ENCODE results near the gene SH2D1A.

SH2D1A gene

DNA sequence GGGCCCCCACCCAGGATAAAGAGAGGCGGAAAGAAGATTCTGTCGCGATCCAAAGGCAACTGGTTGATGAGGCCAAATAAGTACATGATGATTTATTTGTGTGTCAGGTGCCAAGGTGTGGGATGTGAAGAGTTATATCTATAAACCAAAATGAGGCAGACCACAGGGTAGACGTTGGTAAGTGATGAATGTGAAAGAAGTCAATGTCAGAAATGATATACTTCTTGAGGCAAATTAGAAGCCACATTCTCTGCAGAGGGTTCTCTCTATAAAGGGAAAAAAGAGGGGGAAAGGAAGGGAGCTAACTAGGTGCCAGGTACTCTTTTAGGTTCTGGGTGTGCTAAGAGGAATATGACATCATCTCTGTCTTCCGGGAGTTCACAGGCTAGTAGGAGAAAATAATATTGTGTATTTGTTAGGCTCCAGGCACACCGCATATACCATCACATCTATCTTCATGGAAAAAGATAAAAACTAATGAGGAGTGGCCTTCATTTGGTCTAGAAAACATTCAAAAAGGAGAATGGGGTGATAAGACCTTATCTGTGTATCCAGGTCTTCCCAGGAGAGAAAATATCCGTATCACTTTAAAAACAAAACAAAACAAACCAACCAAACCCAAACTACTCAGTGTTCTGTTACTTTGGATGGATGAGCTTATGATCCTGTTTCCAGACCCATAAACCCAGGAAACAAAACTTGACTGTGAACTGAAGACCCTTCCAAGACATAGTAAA lies 4.8 kb upstream of the SH2D1A start:
- in situ Hi-C loops (cut with MboI; ENCODE audit: low sequenced_read_pairs, unreplicated experiment), result no loop called here
- DNase-seq (ENCODE audit: low spot score), result no peak
- TF ChIP-seq, protein P1, sequence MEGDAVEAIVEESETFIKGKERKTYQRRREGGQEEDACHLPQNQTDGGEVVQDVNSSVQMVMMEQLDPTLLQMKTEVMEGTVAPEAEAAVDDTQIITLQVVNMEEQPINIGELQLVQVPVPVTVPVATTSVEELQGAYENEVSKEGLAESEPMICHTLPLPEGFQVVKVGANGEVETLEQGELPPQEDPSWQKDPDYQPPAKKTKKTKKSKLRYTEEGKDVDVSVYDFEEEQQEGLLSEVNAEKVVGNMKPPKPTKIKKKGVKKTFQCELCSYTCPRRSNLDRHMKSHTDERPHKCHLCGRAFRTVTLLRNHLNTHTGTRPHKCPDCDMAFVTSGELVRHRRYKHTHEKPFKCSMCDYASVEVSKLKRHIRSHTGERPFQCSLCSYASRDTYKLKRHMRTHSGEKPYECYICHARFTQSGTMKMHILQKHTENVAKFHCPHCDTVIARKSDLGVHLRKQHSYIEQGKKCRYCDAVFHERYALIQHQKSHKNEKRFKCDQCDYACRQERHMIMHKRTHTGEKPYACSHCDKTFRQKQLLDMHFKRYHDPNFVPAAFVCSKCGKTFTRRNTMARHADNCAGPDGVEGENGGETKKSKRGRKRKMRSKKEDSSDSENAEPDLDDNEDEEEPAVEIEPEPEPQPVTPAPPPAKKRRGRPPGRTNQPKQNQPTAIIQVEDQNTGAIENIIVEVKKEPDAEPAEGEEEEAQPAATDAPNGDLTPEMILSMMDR (IDR thresholded peaks at IDR 0.05; ENCODE audit: borderline replicate concordance, control extremely low read depth, extremely low read depth, insufficient read depth, missing control alignments), result no peak

DNA sequence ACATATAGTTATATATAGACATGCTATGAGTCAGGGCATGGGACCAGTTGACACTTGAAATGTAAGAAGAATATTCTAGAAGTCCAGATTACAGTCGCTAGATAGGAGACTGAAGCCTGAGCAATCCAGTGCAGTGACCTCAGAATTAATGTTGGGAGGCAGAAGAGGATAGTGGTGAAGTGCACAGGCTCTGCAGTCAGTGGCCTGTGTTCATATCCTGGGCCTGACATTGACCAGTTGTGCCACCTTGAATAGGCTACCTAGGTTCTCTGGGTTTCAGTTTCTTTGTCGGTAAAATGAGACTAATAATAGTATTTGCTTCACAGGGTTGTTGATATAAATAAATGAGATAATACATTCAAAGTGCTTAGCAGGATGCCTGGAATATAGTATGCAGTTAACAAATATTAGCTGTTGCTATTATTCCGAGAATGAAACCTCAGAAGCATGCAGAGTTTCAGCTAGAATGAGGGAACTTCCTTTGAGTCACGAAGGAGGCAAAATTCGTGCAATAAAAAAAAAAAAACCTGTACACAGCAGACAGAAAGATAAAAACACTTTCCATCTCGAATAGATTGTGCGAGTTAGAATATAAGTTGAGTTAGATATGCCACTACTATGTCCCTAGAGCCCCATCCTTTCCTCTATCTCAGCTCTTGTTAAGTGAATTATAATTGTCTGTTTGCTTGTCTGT lies 4.0 kb upstream of the SH2D1A start:
- no peak for DNase-seq (ENCODE audit: low spot score)
- TF ChIP-seq, protein P1 (IDR thresholded peaks at IDR 0.05; ENCODE audit: borderline replicate concordance, control extremely low read depth, extremely low read depth, insufficient read depth, missing control alignments), result no peak
- in situ Hi-C loops (cut with MboI; ENCODE audit: low sequenced_read_pairs, unreplicated experiment), result no loop called here

DNA sequence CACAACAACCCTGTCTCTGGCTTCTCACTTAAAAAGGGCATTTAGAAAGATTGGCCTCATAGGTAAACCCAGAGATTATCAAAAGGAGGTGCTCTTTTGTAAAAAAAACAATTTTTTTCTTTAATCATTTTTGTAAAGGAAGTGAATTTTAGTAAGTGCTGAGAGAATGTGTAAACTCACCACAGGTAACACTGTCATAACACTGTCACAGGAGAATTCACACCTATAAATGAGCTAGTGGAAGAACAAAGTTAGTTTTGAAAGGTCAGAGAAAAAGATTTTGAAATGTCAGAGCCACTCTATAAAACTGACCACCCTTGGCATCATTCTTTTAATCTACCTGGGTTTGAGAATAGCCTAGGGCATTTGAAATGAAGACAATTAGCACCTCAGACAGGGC lies 3.3 kb upstream of the SH2D1A start:
- no peak for DNase-seq (ENCODE audit: low spot score)
- in situ Hi-C loops (cut with MboI; ENCODE audit: low sequenced_read_pairs, unreplicated experiment), result no loop called here
- TF ChIP-seq, protein P1 (IDR thresholded peaks at IDR 0.05; ENCODE audit: borderline replicate concordance, control extremely low read depth, extremely low read depth, insufficient read depth, missing control alignments), result no peak

DNA sequence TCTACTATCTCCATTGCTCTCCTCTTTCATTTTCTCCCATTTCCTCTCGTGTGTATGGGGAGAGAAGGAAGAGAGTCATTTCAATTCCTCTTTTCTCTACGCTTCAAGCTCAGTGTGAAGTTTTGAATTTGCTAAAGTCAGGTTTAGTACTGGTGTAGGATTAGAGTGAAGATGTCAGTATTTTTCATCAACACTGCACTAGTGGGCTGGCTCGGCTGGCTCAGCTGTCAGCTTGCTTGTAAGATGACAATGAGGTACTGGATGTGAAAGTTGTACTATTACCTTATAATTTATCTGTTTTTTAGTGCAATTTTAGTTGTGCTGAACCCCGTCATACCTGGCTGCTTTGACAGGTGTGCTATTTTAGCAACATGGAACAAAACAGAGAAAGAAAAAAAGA lies 2.1 kb upstream of the SH2D1A start:
- TF ChIP-seq, protein P1 (IDR thresholded peaks at IDR 0.05; ENCODE audit: borderline replicate concordance, control extremely low read depth, extremely low read depth, insufficient read depth, missing control alignments), result no peak
- in situ Hi-C loops (cut with MboI; ENCODE audit: low sequenced_read_pairs, unreplicated experiment), result no loop called here
- DNase-seq (ENCODE audit: low spot score), result no peak

DNA sequence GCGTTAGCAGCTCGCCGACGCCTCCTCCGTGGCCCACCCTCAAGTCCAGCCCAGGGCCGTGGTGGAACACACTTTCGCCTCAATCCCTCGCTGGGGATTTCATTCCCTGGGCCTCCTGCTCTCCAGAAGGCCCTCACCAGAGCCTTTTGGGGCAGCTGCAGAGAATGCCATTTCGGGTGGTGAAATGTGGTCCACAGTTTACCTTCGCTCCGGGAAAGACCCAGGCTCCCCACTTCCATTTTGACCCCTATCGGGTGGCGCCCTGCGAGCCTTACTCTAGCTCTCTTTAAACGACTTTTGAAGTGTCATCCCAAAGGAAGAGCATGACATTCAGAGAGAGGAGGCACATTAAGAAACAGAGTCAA lies 496 bp downstream of the SH2D1A start:
- TF ChIP-seq, protein P1 (IDR thresholded peaks at IDR 0.05; ENCODE audit: borderline replicate concordance, control extremely low read depth, extremely low read depth, insufficient read depth, missing control alignments), result no peak
- DNase-seq (ENCODE audit: low spot score), result no peak
- in situ Hi-C loops (cut with MboI; ENCODE audit: low sequenced_read_pairs, unreplicated experiment), result no loop called here

DNA sequence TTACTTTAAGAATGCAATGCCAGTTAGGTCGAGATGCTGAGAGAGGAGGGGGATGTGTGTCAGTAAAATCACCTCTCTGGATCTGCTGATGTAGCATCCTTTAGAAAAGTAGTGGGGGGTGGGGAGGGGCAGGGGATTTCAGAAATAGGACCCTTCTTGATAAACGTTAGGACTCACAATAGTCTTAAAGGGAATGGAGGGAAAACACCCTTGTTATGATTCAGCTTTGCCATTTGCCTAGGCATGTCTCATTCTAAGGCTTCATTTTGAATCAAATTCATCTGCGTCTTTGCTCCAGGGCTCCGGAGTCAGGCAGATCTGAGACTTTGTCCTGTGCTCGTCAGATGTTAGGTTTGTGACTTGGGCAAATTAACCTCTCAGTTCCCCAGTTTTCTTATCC lies 879 bp downstream of the SH2D1A start:
- in situ Hi-C loops (cut with MboI; ENCODE audit: low sequenced_read_pairs, unreplicated experiment), result no loop called here
- no peak for DNase-seq (ENCODE audit: low spot score)

More for the DNA sequence above, 879 bp downstream of the SH2D1A start:
- TF ChIP-seq, protein P1 (IDR thresholded peaks at IDR 0.05; ENCODE audit: borderline replicate concordance, control extremely low read depth, extremely low read depth, insufficient read depth, missing control alignments), result no peak

All from GM13976 (cell line).